HT1080 (cell line): ENCODE results near the gene CRIP1. TPM values are rescaled to one million over a fixed set of nuclear protein-coding genes. Genes with fewer than 3 reads are reported as not detected.
A peak's percentile ranks its signal among the peaks of the same experiment; 100 is the strongest.

Experiments used
- DNase-seq: peaks from one replicate; pipeline ENCODE4 v3.0.0-alpha.2; 2015; ENCODE audit warnings: low read depth
- total RNA-seq: library from RNA; depleted of rRNA; stranded (reverse); fragments of >200 nt; shearing (Covaris generic); gene quantifications from 2 replicates; pipeline ENCODE4 v1.2.3, GENCODE V29; 2014

The CRIP1 gene
- total RNA-seq, 1 experiment from 2014 or later: 1.8 TPM

- DNase-seq: no peak
Observed at GRCh38 chr14:105503296-105503640, 16.6 kb downstream of the CRIP1 start.

GRCh38 chr14:105503935-105504692, 17.4 kb downstream of the CRIP1 start:
- DNase-seq: no peak

- DNase-seq: no peak
Observed at GRCh38 chr14:105505101-105505500, 18.4 kb downstream of the CRIP1 start.

GRCh38 chr14:105507247-105507646, 20.6 kb downstream of the CRIP1 start:
- DNase-seq: no peak

GRCh38 chr14:105508069-105508468, 21.4 kb downstream of the CRIP1 start:
- no peak for DNase-seq

- no peak for DNase-seq
Observed at GRCh38 chr14:105508601-105509000, 21.9 kb downstream of the CRIP1 start.

GRCh38 chr14:105517096-105517495, 30.4 kb downstream of the CRIP1 start:
- DNase-seq: no peak

GRCh38 chr14:105519946-105520698, 33.4 kb downstream of the CRIP1 start:
- no peak for DNase-seq

- DNase-seq: no peak
Observed at GRCh38 chr14:105525326-105525725, 38.6 kb downstream of the CRIP1 start.

GRCh38 chr14:105525861-105526775, 39.4 kb downstream of the CRIP1 start, which contains the start of gene TMEM121:
Gene TMEM121, plus strand, starts transcription at chr14:105526583. Its CDS starts 2,252 bp downstream, at chr14:105528835.
- DNase-seq: no peak

- DNase-seq: no peak
Observed at GRCh38 chr14:105526776-105527380, 40.2 kb downstream of the CRIP1 start.

GRCh38 chr14:105527381-105527825, 40.7 kb downstream of the CRIP1 start:
- no peak for DNase-seq

GRCh38 chr14:105527826-105528585, 41.3 kb downstream of the CRIP1 start:
- peak; percentile 55 for DNase-seq

- no peak for DNase-seq
Observed at GRCh38 chr14:105528586-105529318, 42.1 kb downstream of the CRIP1 start.

GRCh38 chr14:105529319-105529568, 42.6 kb downstream of the CRIP1 start:
- no peak for DNase-seq

GRCh38 chr14:105529569-105530284, 43.0 kb downstream of the CRIP1 start:
- DNase-seq: no peak

GRCh38 chr14:105530285-105531087, 43.8 kb downstream of the CRIP1 start:
- no peak for DNase-seq

GRCh38 chr14:105531088-105531893, 44.6 kb downstream of the CRIP1 start:
- no peak for DNase-seq
